GM12873 (cell line): Measurements from ENCODE around the gene PREX1.

Experiments used
- CTCF ChIP-seq: IDR thresholded peaks from 2 replicates; pipeline ENCODE4 v1.5.1; 2012; ENCODE audit warnings: low read depth, mild to moderate bottlenecking, moderate library complexity, low read length, control low read depth; ENCODE audit not compliant: insufficient read depth; ENCODE audit errors: missing control alignments

The PREX1 gene

GRCh38 chr20:48592107-48592940 lies 235.5 kb downstream of the PREX1 start:
- TF ChIP-seq CTCF = no peak

- TF ChIP-seq CTCF = no peak
Measured at GRCh38 chr20:48586730-48587129, 241.1 kb downstream of the PREX1 start.

- no peak for TF ChIP-seq CTCF
Measured at GRCh38 chr20:48585061-48585870, 242.5 kb downstream of the PREX1 start.

GRCh38 chr20:48584391-48585060 lies 243.3 kb downstream of the PREX1 start:
- no peak for TF ChIP-seq CTCF

GRCh38 chr20:48583801-48584200 lies 244.0 kb downstream of the PREX1 start:
- no peak for TF ChIP-seq CTCF

- TF ChIP-seq CTCF = no peak
Measured at GRCh38 chr20:48583171-48583570, 244.6 kb downstream of the PREX1 start.

- TF ChIP-seq CTCF = no peak
Measured at GRCh38 chr20:48582673-48582985, 245.2 kb downstream of the PREX1 start.
